Ramos (cell line): Measurements from ENCODE around the gene COMMD1.
"Not testable (repeated sequence)": the region's sequence is repeated elsewhere in the genome, so short reads cannot be mapped to it uniquely, and the experiment has no call there.

ENCODE experiments used
- in situ Hi-C: fragments of 300-500 bp; cut with MboI; formaldehyde crosslinking; loops from one replicate; pipeline ENCODE4 v1.14.3; 2022; ENCODE audit warnings: low sequenced_read_pairs; ENCODE audit not compliant: unreplicated experiment

The COMMD1 gene

GRCh38 chr2:61905372-61906185, at the start of gene COMMD1:
TSS of gene COMMD1 (plus strand) at chr2:61905674. CDS start at chr2:61905679, 5 bp downstream.
- in situ Hi-C loops = no loop called here

- in situ Hi-C loops = no loop called here
Measured at GRCh38 chr2:61857224-61857623, 48.2 kb upstream of the COMMD1 start.

GRCh38 chr2:61862085-61862484, 43.4 kb upstream of the COMMD1 start:
- in situ Hi-C loops = no loop called here

DNA sequence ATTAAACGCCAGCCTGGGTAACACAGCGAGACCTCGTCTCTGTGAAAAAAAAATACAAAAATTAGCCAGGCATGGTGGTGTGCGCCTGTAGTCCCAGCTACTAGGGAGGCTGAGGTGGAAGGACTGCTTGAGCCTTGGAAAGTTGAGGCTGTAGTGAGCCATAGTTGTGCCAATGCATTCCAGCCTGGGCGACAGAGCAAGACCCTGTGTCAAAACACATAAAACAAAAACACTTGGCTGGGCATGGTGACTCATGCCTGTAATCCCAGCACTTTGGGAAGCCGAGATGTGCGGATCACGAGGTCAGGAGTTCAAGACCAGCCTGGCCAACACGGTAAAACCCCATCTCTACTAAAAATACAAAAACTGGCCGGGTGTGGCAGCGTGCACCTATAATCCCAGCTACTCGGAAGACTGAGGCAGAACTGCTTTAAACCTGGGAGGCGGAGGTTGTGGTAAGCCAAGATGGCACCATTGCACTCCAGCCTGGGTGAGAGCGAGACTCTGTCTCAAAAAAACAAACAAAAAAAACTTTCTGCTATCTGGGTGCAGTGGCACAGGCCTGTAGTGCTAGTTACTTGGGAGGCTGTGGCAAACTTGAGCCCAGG, 38.9 kb upstream of the COMMD1 start:
- in situ Hi-C loops = not testable (repeated sequence)

GRCh38 chr2:61876400-61876799, 29.1 kb upstream of the COMMD1 start:
- in situ Hi-C loops = no loop called here

DNA sequence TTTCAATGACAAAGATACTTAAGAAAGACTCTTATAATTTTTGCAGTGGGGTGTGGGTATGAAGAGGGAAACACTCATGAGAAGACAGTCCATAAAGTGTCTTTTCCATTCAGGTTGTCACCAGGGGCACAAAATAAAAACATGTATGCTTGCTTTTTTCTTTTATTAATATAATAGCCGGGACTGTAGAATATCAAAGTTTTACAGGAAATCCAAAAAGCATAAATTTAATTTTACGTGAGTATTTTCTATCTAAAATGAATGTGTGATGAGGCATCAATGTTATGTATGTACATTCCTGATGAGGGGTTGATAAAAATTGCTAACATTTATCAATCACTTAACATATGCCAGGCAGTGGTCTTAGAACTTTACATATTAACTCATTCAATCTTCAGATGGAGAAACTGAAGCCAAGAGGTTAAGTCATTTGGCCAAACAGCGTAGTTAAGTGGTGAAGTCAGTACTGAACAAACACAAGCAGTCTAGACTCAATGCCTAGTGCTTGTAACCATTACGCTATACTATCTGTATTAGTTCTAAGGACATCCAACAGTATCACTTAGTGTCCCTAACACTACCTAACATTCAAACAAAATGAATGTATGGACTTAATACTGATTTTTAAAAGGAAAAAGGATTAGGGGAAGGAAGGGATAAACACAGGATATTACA, 27.8 kb upstream of the COMMD1 start:
- in situ Hi-C loops = no loop called here

- in situ Hi-C loops = no loop called here
Measured at GRCh38 chr2:61878761-61879160, 26.7 kb upstream of the COMMD1 start.

GRCh38 chr2:61879351-61879750, 26.1 kb upstream of the COMMD1 start:
- in situ Hi-C loops = not testable (repeated sequence)

- in situ Hi-C loops = no loop called here
Measured at GRCh38 chr2:61882850-61883249, 22.6 kb upstream of the COMMD1 start.

- in situ Hi-C loops = no loop called here
Measured at GRCh38 chr2:61885896-61886603, 19.4 kb upstream of the COMMD1 start.

DNA sequence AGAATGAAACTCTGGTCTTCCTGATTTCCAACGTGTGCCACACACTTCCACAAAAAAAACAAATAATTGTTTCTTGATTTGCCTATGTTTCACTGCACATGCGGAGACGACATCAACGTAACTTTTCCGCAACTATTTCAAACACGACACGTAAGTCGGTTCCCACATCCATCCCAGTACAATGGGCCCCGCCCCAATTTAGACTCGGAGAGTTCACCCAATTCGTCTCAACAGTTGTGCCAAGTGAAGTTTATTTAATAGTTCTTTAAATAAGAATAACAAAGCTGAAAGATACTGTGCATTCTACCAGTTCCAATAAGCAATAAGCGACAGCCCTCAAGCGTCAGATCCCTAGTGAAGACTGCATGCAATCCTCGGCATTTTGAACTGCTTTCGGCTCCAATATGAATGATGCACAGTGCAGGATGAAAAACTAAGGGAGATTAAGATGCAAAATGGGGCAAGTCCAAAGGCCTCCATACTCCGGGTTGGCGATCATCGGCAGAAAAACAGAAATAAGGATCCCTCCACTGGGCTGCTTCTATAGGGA, 17.7 kb upstream of the COMMD1 start:
- in situ Hi-C loops = no loop called here

- in situ Hi-C loops = no loop called here
Measured at GRCh38 chr2:61888267-61889055, 17.0 kb upstream of the COMMD1 start, which contains the start of gene CCT4. TSS of gene CCT4 (minus strand) at chr2:61888656. CDS start at chr2:61888507, 149 bp downstream.

DNA sequence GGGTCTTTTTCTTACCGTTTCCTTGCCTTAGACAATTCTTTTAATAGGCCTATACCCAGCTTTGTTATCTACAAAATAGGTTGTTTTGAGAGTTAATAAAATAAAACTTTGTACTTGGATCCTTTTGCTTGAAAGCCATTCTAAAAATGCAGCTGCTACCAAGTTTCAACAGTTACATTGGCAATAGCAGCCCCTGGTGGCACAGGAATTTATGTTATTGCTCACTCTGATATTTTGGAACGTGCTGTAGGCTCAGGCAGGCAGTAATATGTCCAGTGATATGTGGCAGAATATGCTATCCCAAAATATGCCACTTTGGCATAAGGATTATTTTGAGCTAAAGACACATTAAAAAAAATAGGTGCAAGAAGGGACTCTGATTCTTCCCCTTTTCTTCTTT, 6.7 kb upstream of the COMMD1 start:
- in situ Hi-C loops = no loop called here

DNA sequence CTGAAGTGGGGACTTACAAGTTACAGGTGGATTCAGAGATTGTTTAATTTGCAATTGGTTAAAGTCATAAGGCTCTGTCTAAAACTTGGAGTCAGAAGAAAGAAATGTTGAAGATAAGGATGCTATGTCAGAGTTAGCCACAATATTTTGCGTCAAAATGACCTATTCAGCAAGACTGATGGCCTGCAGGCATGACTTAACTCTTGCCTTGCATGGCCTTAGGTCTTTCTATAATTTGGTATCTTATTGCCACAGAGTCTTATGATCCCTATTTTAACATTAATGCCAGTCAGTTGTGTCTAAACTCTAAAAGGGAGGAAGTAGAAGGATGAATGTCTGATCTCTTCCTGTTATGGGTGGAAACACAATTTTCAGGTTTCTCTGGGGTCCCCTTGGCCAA, 5.2 kb upstream of the COMMD1 start:
- in situ Hi-C loops = no loop called here

- in situ Hi-C loops = no loop called here
Measured at GRCh38 chr2:61906186-61906470, 654 bp downstream of the COMMD1 start.

GRCh38 chr2:61909116-61909515, 3.6 kb downstream of the COMMD1 start:
- in situ Hi-C loops = no loop called here

DNA sequence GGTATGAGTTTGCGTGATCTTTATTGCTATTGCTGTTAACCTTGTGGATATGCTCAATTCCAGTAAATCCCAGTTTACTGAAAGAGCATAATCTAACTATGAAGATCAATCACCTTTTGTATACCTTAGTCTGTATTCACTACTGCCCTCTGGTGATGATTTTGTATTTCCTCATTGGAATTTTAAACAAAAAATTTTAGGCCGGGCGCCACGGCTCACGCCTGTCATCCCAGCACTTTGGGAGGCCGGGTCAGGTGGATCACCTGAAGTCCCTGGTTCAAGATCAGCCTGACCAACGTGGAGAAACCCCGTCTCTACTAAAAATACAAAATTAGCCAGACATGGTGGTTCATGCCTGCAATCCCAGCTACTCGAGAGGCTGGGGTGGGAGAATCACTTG, 5.1 kb downstream of the COMMD1 start:
- in situ Hi-C loops = no loop called here

- in situ Hi-C loops = no loop called here
Measured at GRCh38 chr2:61911510-61911909, 6.0 kb downstream of the COMMD1 start.

DNA sequence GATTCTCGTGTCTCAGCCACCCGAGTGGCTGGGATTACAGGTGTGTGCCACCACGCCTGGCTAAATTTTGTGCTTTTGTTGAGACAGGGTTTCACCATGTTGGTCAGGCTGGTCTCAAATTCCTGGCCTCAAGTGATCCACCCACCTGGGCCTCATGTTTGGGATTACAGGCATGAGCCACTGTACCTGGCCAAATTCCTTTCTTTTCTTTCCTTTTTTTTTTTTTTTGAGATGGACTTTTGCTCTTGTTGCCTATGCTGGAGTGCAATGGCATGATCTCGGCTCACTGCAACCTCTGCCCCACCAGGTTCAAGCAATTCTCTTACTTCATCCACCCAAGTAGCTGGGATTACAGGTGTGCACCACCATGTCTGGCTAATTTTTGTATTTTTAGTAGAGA, 9.3 kb downstream of the COMMD1 start:
- in situ Hi-C loops = not testable (repeated sequence)

DNA sequence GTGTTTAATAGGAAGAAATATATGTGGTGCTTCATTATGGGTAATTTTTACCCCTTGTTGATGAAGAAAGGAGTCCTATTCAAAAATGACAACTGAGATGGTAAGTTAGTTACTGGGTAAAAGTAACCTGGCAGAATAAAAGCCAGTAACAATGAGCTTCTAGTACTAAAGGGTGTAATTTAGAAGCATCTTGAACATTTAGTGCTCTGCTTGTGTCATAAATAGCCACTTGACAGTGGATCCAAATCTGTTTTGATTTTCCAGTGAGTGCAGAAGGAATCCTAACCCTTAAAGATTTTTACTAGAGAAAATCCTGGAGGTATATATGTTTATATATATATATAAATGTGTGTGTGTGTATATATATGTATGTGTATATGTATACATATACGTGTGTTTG, 15.1 kb downstream of the COMMD1 start:
- in situ Hi-C loops = loop anchor here (5.0 kb wide), 1 partner anchor 487 kb away; no protein-coding TSS in a partner anchor
